A673 (cell line): ENCODE measurements around the gene LITAF.

Source experiments
- CTCF ChIP-seq: fragments of 300-800, 200-600 bp; sonication (generic); conservative IDR thresholded peaks from 2 replicates; pipeline ENCODE4 v1.5.1; 2017; ENCODE audit warnings: low read depth, mild to moderate bottlenecking, antibody characterized with exemption, low read length, moderate library complexity, mixed read lengths
- EZH2 ChIP-seq: fragments of 200-600 bp; sonication (generic); IDR thresholded peaks from 2 replicates; pipeline ENCODE4 v1.6.1; 2017; ENCODE audit warnings: borderline replicate concordance, low read depth, mild to moderate bottlenecking, mixed read lengths, antibody characterized with exemption, low read length; ENCODE audit not compliant: poor library complexity, severe bottlenecking

GRCh38 chr16:11604783-11605563 is 18.3 kb upstream of the LITAF start:
- TF ChIP-seq CTCF = no peak
- TF ChIP-seq EZH2 = no peak
